GM18858 (cell line): ENCODE measurements around the gene SREBF1.

ENCODE experiments used
- ATAC-seq: cut with Tn5 transposase; IDR thresholded peaks from one replicate; pipeline ENCODE4 v1.9.1; 2021; ENCODE audit not compliant: unreplicated experiment

Gene SREBF1

DNA sequence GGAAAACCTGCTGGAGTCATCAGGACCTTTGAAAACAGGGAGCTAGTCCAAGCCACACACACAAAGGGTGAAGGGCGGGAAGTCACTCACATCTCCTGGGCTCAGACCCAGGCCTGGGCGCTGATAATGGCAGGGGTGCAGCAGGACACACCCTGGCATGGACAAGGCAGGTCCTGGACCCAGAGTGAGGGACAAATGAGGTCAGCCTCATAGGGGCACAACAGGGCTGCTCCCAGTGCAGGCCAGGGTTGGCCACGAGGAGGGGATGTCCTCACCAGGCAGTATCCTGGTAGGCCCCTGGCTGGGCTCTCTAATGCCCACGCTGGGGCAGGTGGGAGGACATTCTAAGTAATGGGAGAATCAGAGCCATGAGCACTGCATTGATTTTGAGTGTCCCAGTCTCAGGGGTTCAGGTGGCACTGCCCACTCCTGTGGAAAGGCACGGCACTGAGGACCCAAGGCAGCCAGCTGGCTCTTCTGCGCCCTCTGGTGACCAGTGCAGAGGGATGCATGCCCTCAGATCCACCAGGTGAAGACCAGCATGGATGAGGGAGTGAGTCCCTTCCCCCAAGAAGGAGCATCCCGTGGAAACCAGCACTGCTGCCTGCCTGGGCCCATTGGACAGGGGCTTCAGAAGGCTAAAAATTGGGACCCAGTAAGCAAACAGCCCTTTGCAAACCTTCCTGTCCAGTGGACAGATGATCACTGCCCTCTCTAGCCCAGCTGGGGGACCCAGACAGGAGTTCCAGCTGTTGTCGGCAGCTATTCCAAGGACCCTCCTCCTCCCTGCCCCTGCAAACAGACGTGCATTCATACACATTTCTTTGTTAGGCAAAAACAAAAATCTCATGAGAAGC is 23.4 kb upstream of the SREBF1 start:
- no peak for ATAC-seq

DNA sequence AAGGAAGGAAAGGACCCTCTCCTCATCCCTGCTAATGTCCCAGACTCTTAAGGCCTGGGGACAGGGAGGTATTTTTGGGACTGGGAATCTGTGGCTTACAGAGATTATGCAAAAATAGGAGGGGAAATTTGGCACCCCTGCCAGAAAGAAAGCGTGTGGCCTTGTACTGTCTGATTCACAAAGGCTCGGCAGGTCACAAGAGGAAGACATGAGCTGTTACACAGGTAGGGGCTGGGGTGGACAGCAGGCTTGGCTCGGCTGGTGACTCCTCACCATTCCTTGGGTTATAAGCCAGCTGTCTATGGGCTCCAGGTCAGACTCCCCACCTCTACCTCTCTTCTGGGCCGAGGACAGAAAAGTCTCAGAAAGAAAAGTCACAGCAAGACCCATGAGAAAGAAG is 20.7 kb upstream of the SREBF1 start:
- no peak for ATAC-seq

DNA sequence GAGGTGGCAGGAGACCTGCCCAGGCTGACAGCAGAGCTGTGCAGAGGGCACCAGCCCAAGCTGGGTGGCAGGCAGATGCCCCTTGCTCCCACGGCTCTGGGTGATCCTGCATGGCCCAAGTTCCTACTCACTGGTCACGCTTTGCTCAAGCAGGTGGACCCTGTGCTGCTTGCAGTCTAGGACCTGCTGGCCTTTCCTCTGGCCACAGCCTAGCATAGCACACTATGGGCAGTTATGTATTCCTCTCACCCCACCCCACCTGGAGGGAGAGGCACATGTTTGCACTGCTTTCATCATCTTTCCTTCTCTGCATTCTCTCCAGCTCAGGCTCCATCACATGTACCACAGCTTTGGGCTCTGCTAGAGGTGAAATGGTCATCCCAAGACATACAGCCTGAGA is 19.6 kb upstream of the SREBF1 start:
- no peak for ATAC-seq

DNA sequence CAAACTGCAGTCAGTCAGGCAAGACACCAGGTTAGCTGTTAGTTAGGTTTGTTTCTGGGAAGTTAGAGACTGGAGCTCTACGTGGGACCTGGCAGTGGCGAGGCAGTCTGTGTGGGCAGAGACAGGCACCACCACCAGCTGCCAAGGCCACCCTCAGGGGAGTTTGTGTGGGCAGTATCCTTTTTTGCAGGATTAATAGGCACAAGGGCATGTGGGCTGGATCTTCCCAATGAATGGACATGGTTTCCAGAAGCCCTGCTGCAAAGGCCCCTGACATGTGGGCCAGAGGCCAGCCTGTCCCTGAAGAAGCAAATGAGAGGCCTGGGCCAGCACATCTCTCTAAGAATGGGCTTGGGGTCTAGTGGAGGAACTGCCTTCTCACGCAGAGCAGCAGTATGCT is 19.2 kb upstream of the SREBF1 start:
- ATAC-seq: no peak

DNA sequence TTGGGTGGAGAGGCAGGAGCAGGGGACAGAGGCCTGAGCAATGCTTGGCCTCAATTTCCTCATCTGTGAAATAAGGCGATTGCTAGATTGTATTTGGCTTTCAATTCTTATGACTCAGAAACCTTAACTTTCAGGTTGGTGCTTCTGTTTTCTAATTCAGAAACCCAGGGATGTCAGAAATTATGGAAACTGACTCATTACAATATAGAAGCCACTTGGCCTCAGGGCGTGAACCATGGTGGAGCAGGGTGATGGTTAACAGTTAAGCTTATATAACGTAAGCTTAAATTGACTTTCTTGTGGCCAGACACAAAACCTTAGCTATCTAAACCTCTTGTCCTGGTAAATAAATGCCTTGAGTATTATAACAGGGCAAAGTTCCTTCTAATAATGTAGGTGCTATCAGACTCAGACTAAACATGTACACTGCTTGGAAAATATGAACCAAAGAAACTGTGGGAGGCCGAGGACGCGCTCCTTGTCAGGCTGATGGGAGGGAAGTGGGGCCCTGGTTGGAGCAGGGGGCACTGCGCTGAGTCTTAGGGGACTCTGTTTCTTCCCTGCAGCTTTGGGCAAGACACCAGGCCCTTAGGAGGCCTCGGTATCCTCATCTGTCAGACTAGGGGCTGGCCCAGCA is 17.1 kb upstream of the SREBF1 start:
- no peak for ATAC-seq

DNA sequence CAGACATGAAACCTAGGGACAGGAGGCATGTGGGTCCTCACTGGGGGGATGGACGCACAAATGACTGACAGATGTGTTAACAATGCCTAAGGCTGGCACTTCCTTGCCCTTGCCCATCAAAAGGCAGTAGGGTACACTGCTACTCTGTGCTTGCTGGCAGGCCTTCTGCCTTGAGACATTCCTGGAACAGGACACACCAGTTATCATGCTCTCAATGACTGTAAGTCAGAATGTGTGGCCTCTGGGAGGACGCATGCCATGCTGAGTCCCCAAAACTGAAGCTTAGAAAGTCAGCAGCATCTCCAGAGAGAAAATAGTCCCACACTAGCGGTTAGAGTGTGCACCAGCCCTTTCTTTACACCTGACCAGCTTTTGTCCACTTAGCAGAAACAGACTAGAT is 16.1 kb upstream of the SREBF1 start:
- no peak for ATAC-seq

DNA sequence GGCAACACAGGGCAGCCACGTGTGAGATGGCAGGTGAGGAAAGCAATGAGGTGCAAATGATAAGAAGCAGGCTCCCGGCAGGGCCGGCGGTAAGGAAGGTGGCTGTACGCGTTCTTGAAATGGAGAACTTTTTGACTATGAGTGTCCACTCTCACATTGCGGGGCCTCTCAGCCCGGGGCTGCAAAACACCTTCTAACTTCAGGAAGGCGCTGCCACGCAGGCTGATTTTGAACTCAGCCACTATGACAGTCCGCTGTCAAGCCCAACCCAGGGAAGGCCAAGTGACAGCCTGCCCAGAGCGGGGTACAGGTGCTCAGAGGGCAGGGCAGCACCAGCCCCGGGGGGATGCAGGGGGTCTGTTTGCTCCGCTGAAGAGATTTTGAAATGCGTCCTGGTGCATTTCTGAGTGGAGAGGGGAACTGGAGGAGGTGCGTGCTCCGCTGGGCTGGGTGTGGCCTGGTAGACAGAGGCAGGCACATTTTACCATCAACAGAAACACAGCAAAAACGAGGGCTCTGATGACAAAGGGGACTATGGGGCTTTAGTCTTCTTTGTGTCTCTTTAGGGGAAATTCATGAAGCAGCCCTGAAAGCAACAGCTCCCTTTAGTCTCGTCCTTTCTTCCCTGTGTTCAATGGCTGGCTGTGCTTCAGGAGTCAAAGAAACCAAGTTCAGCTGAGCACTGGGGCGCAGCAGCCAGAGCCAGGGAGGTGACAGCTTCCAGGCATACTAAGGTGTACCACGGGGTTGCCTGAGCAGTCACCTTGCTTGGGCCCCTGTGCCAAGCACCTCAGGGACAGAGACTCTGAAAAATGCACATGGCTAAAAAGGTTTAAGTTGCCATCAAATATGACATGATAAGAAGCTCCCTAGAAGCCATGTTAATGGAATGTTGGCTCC is 14.6 kb upstream of the SREBF1 start:
- no peak for ATAC-seq

DNA sequence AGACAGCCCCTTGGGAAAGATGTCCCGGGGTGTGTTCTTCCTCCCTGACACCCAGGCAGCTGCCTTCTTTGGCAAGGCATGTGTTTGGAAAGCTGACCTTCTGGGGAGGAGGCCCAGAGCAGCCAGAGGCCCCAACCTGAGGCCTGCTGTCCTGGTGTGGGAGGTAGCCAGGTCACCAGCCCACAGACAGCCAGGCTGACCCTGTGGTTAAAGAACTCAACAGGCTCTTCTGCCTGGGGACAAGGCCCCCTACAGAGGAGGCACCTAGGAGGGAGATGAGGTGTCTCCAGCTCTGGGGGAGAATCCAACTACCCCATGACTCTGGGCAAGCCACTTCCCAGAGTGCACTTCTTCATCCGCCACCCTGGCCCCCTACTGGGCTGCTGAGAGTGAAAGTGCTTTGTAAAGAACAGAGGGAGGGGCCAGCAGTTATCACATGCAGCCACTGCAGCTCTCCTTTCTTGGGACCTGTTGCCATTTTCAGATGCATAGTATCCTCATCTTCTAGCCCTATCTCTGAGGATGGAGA is 13.1 kb upstream of the SREBF1 start:
- no peak for ATAC-seq

DNA sequence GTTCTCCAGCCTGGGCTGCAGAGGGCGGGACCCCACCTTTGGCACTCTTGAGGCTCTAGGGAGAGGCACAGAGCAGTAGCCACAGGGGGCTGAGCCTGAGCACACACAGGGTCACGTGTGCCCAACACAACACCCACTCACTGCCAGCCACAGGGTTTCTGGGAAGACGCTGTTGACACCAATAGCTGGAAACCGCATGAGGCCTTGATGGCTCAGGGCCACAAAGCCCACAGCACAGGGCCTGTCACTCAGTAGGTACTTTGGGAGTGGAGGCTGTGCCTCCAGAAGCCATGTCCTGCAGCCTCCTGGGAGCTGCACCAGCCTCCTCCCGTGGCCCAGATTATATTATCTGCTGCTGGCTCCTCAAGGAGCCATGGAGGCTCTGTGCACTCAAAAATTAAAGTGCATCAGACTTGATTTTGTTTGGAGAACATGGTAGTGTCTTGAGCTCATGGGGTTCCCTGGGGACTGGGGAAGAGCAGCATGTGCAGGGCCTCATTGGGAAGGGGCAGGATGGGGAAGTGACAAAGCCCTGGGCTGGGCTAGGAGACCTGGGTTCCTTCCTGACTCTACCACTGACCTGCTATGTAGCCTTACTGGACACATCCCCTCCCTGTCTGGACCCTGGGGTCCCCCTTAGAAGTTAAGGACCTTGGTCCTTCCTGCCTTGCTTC is 12.5 kb upstream of the SREBF1 start:
- ATAC-seq: no peak

DNA sequence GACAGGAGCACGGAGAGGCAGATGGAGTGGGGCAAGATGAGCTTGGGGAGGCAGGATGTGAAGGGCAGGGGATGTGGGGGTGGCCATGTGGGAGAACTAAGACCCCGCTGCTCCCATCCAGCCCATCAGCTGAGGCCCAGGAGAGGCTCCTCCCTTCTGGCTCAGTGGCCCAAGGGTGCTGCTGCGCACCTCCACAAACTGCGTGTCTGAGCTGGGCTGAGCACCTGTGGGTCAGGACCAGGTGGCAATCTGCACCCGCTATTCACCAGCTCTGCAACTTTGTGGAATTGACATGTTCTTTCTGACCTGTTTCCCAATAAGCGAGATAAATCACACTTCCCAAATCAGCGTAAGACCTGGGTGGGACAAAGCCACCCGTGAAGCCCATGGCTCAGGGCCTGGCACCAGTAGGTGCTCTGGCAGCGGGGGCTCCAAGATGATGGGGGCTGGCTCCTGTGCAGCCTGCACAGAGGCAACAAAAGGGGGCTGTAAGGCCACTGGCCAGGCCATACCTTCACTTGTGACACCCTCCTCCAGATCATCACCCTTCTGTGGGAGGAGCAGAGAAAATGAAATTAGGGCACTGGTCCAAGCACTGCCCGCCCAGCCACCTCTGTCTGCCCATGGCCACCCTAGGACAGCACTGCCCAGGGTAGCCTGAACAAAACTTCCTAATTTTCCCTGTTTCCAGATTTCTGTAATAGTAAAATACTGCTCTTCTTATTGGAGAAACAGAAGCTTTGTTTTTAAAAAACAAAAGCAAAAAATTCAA is 11.7 kb upstream of the SREBF1 start:
- ATAC-seq: no peak

DNA sequence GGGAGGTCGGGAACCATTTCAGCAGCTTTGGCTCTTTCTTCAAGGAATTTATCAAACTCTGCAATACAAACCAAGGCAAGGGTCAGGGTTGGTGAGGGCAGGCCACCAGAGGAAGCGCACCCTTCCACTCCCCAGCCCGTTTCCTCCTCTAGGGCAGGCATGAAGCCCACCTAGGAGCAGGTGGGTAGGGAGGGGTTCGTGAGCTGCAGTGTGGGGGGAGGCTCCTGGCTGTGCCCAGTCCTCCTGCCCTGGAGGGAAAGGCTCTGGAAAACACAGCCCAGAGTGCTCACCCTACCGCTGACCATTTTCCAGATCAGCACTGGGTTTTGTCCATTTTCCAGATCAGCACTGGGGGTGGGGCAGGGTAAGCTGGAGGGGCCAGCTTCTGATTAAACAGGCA is 10.9 kb upstream of the SREBF1 start:
- ATAC-seq: no peak

DNA sequence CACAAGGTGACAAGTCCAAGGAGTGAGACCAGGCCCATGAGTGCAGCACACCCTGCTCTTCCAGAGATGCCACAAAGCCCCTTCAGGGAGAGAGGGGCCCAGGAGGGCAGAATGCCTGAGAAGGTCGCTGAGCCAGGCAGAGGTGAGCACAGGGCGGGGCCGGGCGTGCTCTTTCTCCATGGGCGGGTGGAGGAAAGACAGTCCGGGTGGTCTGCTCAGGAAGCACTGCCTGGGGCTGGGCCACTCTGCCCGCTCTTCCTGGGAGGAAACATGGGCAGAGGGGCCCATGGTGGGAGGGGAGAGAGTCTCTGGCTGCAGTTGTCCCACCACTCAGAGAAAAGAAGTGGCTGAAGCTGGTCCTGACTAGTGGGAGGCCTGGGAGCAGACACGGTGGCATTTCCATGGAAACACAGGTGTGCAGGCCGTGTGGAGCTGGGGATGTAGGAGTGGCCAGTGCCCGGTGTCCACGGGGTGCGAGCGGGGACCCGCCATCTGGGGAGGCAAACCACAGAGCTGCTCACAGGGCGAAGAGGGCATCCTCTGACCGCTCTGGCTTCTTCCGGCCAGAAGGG is 10.4 kb upstream of the SREBF1 start:
- no peak for ATAC-seq

DNA sequence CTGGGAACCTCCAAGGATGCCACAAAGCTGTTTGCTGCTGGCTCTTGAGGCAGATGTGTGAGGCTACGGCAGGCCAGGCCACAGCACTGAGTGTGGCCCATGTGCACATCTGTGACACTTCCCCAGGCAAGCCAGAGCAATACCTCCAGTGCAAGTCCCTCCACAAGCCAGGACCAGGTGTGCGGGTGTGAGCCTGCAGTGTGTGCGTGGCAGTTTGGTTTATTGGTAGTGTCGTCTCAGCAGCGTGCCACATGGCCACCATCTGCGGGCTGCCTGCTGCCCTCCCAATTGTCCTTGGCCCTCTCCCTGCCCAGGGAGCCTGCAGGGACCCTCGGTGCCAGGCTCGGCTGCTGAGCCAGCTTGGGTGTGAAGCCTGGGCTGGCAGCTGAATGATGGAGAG is 9.9 kb upstream of the SREBF1 start:
- ATAC-seq: no peak

DNA sequence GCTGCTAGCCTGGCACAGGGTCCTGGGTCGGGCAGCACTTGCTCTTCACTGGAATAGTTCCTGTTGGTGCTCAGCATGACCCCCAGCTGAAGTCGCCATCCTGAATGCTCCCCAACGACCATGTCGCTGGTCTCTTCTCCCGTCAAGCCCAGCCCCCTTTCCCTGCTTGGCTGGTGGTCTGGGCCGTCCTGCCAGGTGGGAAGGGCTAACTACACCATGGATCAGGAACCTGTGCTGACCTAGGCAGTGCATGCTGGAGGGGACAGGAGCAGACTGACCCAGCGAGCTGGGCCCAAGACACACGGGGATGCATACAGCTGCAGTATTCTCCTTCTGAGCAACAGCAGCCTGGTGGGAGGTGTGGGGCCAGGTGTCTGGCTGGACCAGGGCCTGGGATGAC is 9.2 kb upstream of the SREBF1 start:
- ATAC-seq: no peak

DNA sequence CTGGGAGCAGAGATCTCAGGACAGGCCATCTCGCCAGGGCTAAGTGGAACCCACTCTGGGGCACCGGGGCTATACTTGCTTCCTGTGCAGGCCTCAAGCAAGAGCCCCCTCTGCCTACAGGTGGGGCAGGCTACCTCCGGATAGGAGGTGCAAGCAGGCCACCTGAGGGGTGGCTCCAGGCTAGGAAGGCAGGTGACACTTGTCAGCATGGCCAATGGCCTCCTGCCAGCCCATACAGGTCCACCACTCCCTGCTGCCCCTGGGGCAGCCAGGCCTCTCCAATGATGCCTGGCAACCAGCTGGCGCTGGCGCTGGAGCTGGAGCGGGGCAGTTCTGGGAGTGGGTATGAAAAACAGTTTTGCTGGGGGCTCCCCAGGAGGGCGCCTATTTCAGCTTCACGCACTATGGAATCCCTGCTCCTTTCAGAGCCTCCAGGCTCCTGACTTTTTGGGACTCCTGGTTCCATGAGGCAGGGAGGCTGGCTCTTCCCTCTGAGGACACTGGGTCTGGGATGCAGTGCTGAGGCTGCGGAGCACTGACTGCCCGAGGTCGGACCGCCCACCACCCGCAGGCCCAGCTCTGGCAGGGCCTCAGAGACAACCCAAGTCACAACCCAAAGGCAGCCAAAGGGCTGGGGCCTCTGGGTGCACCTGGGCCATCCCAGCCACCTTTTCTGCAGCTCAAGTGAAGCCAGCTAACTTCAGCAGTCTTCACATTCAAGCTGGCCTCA is 8.4 kb upstream of the SREBF1 start:
- ATAC-seq: no peak

DNA sequence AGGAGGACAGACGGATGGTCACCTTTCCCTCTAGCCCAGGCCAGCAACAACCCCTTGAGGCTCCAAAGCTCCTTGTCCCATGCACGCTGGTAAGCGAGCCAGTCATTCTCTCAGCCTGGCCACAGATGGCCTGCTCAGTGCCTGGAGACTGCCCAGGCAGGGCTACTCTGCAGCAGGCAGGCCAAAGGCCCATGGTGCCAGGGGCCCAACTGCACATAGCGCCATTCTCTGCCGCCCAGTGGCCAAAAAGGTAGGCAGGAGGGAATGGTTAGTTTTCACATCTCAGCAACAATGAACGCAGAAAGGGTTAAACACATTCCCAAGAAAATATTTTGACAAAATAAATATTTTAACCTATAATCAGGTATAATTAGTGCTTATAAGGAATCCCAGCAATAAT is 7.7 kb upstream of the SREBF1 start:
- no peak for ATAC-seq

DNA sequence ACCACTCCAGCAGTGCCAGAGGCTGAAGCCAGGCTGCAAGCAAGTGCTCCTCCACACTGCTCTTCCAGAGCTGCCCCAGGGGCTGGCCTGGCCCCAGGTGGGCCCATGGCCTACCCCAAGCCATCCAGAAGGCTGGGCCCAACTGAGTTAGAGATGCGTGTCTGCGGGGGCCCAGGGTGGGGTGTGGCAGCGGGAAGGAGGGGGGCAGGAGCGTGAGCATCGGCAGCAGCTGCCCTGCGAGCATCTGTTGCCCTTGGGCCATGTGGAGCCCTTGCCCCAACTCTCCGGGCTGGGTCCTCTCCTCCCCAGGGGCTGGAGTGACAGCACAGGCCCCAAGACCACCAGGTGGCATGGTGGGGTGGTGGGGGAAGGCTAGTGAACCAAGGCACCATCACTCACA is 7.3 kb upstream of the SREBF1 start:
- no peak for ATAC-seq

DNA sequence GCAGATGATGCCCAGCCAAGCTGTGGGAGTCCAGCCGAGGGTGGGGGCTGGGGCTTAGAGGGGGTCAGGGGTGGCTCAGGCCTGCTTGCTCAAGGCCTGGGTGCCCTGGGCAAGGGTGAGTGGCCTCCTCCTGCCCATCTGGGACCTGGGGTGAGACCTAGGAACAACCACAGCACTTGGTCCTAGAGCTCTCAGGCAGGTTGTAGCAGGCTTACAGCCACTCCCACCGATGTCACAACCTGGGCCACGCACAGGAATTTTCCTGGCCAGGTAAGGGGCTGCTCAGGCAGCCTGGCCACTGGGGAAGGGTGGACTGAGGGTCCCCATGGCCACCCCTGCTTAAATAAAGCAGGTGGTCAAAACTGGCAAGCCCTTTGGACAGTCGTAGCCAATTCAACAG is 6.3 kb upstream of the SREBF1 start:
- ATAC-seq: no peak
